Naive thymus-derived CD8-positive, alpha-beta T cell (primary cell): ENCODE data around the gene ALPL. TPM values are rescaled to one million over a fixed set of nuclear protein-coding genes. Genes with fewer than 3 reads are reported as not detected.

Source experiments
- ATAC-seq, 2 donors: fragments of 150-1000 bp; cut with Tn5 transposase in 1 of 2; sonication (Bioruptor Pico), chemical (Tn5 transposase) in 1 of 2; 1 replicate in 1 of 2; 2 replicates in 1 of 2; pipeline ENCODE4 v1.10.0; 2021; ENCODE audit warnings: mild to moderate bottlenecking in 2 of 2, moderate library complexity in 2 of 2
- POLR2A ChIA-PET: fragments of 350-600 bp; sonication (Branson Sonifier 250); formaldehyde crosslinking; loops from one replicate; lab custom pipeline; 2021; ENCODE audit warnings: antibody characterized with exemption; lab: Charles Lee
- DNase-seq, 10 donors: peaks; one replicate each; pipeline versions ENCODE4 v3.0.0 to v3.0.0-alpha.2; 2020 to 2022
- H3K27ac Mint-ChIP-seq, 10 donors: one replicate each; pipeline ENCODE4 v1.8.0; 2020 to 2022; ENCODE audit warnings: mild to moderate bottlenecking in 10 of 10, mixed read lengths in 10 of 10, moderate library complexity in 4 of 10, inconsistent platforms in 1 of 10
- H3K27me3 Mint-ChIP-seq, 5 donors: one replicate each; pipeline ENCODE4 v1.8.0; 2021 to 2022; ENCODE audit warnings: mixed read lengths in 5 of 5
- H3K36me3 Mint-ChIP-seq, 3 donors: one replicate each; pipeline ENCODE4 v1.8.0; 2020 to 2022; ENCODE audit warnings: mixed read lengths in 3 of 3, mild to moderate bottlenecking in 2 of 3, inconsistent platforms in 1 of 3
- H3K4me1 Mint-ChIP-seq, 4 donors: one replicate each; pipeline ENCODE4 v1.8.0; 2021 to 2022; ENCODE audit warnings: mixed read lengths in 4 of 4
- H3K4me3 Mint-ChIP-seq, 10 donors: one replicate each; pipeline ENCODE4 v1.8.0; 2020 to 2022; ENCODE audit warnings: mild to moderate bottlenecking in 10 of 10, mixed read lengths in 10 of 10, moderate library complexity in 6 of 10, inconsistent platforms in 1 of 10
- H3K9me3 Mint-ChIP-seq, 9 donors: one replicate each; pipeline ENCODE4 v1.8.0; 2020 to 2022; ENCODE audit warnings: mixed read lengths in 9 of 9, mild to moderate bottlenecking in 3 of 9, inconsistent platforms in 1 of 9, moderate library complexity in 1 of 9
- polyA plus RNA-seq, 3 donors: library from polyadenylated mRNA; unstranded; fragments of 300-500 nt; fragmentation: Illumina TruSeq; gene quantifications; one replicate each; pipeline ENCODE4 v1.2.3, GENCODE V29; 2021
- total RNA-seq, 8 experiments: library from RNA in 2 of 8; stranded (reverse) in 2 of 8; gene quantifications; one replicate each; pipeline ENCODE4 v1.2.3 and lab custom pipeline; 2021 to 2026

ALPL gene
- total and polyA plus RNA-seq, 5 experiments from 2014 or later: not detected

DNA sequence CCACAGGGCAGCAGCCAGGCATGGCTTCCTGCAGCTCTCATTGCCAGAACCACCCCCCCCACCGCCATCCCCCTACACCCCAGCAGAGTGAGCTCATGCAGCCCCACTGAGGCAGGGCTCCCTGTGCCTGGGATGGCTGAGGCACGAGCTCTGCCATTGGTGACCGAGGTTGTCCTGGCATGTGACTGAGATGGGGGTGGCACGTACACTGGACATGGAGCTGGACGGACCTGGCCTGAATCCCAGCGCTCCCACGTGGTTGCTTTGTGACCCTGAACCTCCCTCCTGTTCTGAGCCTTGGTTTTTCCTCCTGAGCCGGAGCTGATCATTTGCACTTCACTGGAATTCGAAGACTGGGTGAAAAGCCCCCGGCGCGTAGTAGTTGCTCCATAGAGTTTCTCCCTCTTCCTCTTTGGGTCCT is 28.3 kb downstream of the ALPL start:
- H3K36me3 Mint-ChIP-seq: no peaks in the 10 kb centered on the region
- H3K4me1 Mint-ChIP-seq: no peaks in the 10 kb centered on the region
- DNase-seq: no peak
- H3K27ac Mint-ChIP-seq: no peak overlapping the region
- POLR2A ChIA-PET: no interaction called here
- peaks cover 20 to 52% (median 26%) of the 10 kb centered on the region in 5 donors for H3K27me3 Mint-ChIP-seq
- H3K4me3 Mint-ChIP-seq: no peak overlapping the region
- no peaks in the 10 kb centered on the region for H3K9me3 Mint-ChIP-seq
- no peak for ATAC-seq

DNA sequence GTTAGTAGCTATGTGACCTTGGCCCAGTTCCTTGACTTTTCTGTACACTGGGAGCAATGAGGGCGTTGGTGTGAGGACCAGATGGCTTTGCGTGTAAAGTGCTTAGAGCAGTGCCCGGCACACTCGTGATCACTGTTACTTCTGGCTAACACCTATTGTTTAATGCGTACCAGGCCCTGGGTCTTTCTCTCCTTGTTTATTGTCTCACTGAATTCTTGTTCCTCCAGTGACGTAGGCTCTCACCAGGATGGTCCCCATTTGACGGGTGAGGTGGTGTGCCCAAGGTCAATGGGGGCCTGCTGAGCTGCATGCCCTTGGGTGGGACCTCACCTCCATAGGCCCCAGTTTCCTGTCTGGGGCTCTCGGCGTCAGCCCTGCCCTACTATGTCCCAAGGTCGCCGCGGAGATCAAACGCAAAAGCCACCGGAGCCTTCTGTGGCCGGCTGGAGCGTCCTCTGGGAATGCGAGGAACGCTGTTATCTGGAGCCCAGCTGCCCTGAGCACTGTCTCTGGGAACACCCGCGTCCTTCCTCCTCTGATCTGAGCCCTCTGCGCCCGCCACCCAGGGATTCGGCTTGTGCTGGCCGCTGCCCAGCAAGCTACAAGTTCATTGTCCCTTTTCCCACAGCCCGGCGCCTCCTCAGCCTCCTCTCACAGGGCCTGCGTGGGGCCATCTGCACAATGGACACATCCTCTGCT is 28.9 kb downstream of the ALPL start:
- DNase-seq: no peak
- Mint-ChIP-seq H3K27me3 (peaks cover 18 to 46% (median 23%) of the 10 kb centered on the region in 5 donors), H3K4me1 (no peaks in the 10 kb centered on the region), H3K4me3 (no peak overlapping the region), H3K36me3 (no peaks in the 10 kb centered on the region), H3K27ac (no peak overlapping the region), H3K9me3 (no peaks in the 10 kb centered on the region)
- POLR2A ChIA-PET: no interaction called here
- no peak for ATAC-seq

DNA sequence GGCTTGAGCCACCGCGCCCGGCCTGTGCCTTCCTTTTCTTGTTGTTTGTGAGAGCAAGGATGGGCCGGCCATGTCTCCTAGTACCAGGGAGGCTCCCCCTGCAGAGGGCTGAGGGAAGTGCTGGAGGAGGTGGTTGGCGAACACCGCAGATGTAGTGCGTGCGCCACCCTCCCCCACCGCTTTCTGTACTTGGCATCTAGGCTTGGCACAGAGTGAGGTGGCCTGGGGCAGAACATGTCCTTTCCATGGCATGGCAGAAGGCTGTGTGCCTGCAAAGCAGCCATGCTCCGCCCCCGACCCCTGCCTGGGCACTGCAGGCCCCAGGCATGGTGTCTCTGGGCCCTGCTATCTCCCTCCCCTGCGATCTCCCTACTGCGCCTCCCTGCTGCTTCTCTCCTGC is 30.7 kb downstream of the ALPL start:
- POLR2A ChIA-PET: no interaction called here
- H3K27me3 Mint-ChIP-seq: peaks cover 15 to 39% (median 21%) of the 10 kb centered on the region in 5 donors
- H3K9me3 Mint-ChIP-seq: no peaks in the 10 kb centered on the region
- H3K36me3 Mint-ChIP-seq: no peaks in the 10 kb centered on the region
- H3K4me1 Mint-ChIP-seq: no peaks in the 10 kb centered on the region
- DNase-seq (no peak), ATAC-seq (no peak)
- no peak overlapping the region for H3K4me3 Mint-ChIP-seq
- H3K27ac Mint-ChIP-seq: no peak overlapping the region

DNA sequence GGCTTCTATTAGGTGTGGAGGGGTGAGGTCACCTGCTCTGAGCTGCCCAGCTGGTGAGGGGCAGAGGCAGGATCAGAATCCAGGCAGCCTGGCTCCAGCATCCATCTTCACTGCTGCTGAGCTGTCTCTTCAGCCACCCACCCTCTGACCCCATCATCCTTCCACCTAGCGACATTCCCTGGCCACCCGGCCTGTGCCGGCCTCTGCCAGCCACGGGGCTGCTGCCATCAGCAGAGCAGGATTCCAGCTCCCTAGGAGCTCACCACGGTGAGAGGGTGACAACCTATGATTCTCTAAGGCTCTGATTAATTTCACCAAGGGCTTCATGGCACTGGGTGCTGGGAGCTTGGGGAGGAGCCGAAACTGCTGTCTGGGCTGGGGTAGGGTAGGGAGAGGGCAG is 32.1 kb downstream of the ALPL start:
- POLR2A ChIA-PET: no interaction called here
- DNase-seq (no peak), ATAC-seq (no peak)
- Mint-ChIP-seq H3K4me3 (no peak overlapping the region), H3K27ac (no peak overlapping the region), H3K36me3 (no peaks in the 10 kb centered on the region), H3K9me3 (no peaks in the 10 kb centered on the region), H3K27me3 (peaks cover 14 to 39% (median 18%) of the 10 kb centered on the region in 5 donors), H3K4me1 (no peaks in the 10 kb centered on the region)

DNA sequence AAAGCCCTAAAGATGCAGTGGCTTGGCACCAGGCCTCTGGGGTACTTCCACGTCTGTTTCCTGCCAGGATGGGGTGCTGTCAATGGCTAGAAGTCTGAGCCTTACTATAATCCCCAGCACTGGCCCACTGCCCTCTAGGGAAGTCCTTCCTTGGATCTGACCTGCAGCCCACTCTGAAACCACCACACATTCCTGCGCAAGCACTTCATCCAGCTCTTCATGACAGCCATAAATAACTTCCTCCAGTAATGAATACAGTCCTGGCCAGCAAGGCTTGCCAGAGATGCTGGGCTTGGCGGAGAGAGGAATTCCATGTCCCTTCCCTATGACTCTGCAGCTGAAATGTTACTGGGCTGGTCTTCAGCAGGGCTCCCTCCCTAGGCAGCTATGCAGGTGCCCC is 32.6 kb downstream of the ALPL start:
- Mint-ChIP-seq H3K4me1 (no peaks in the 10 kb centered on the region), H3K27ac (peak overlapping the region in 1 of 10 donors; percentile 81), H3K27me3 (peaks cover 14 to 39% (median 18%) of the 10 kb centered on the region in 5 donors), H3K9me3 (no peaks in the 10 kb centered on the region), H3K4me3 (no peak overlapping the region), H3K36me3 (no peaks in the 10 kb centered on the region)
- POLR2A ChIA-PET: no interaction called here
- no peak for ATAC-seq
- DNase-seq: no peak

DNA sequence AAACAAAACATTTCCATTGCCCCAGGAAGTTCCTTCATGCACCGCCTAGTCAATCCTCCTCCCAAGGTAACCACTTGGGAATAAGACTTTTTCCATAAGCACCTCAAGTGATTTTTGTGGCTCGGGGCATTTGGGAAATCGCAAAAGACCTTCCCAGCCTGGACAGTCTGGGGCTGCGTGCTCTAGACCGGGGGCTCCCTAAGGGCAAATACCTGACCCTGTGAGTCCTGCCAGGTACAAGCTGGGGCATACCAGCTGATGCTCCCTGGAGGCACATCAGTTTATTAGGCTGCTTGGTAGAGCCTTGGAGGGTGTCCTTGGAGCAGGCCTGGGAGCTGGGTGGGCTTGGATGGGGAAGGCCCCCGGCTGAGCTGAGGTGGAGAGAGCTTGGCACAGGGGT is 34.4 kb downstream of the ALPL start:
- Mint-ChIP-seq H3K36me3 (no peaks in the 10 kb centered on the region), H3K9me3 (no peaks in the 10 kb centered on the region), H3K4me3 (no peak overlapping the region), H3K27me3 (peaks cover 11 to 29% (median 11%) of the 10 kb centered on the region in 5 donors), H3K27ac (no peak overlapping the region), H3K4me1 (no peaks in the 10 kb centered on the region)
- POLR2A ChIA-PET: no interaction called here
- no peak for ATAC-seq
- DNase-seq: no peak

DNA sequence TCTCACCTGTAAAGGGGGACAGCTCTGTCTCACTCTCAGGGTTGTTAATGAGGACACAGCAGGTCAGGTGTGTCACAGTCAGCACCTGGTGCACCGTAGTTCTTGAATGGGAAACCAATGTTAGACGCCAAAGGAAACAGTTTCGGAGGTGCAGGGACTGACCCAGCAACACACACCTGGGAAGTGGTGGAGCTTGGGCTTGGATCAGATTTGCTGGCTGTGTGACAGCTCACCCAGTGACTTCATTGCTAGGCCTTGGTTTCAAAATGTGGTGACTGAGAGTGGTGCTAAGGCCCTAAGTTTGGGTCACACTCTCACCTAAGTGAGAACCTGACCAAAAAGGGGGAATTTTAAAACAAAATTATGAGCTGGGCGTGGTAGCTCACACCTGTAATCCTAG is 34.9 kb downstream of the ALPL start:
- no peak overlapping the region for H3K4me3 Mint-ChIP-seq
- ATAC-seq (no peak), DNase-seq (no peak)
- no peaks in the 10 kb centered on the region for H3K9me3 Mint-ChIP-seq
- no peaks in the 10 kb centered on the region for H3K36me3 Mint-ChIP-seq
- no peaks in the 10 kb centered on the region for H3K4me1 Mint-ChIP-seq
- no peak overlapping the region for H3K27ac Mint-ChIP-seq
- POLR2A ChIA-PET: no interaction called here
- peaks cover 7 to 28% (median 11%) of the 10 kb centered on the region in 5 donors for H3K27me3 Mint-ChIP-seq

DNA sequence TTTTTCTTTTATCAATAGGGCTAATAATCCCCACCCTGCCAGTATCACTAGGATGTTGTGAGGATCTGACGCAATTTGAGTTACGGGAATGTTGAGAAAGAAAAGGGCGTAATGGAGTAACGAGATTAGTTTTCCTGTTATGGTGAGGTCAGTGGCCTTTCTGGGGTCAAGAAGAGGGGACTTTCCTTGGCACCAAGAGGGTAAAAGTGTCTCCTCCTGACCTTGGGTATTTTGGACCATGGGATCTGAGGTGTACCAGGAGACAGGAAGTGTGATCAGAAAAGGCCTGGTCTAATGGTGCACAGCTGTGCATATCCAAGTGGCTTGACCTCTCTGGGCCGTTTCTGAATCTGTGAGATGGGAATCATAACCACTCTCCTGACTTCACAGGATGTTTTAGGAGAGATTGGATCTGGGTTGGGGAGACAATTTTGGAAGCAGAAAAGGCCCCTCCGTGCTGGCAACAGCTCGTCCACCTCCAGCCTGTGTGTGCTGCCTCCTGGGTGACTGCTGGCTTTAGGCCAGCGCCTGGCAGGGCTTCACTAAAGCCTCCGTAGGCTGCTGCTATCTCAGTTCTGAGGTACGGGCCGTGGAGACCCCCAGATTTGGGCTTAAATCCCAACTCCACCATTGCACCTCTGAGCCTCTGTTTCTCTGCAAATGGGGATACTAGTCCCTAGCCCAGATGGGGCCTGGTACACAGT is 37.1 kb downstream of the ALPL start:
- Mint-ChIP-seq H3K27me3 (peaks cover 0 to 15% (median 8%) of the 10 kb centered on the region in 5 donors), H3K4me3 (no peak overlapping the region), H3K36me3 (no peaks in the 10 kb centered on the region), H3K27ac (no peak overlapping the region), H3K9me3 (no peaks in the 10 kb centered on the region), H3K4me1 (no peaks in the 10 kb centered on the region)
- ATAC-seq (no peak), DNase-seq (no peak)
- POLR2A ChIA-PET: no interaction called here

DNA sequence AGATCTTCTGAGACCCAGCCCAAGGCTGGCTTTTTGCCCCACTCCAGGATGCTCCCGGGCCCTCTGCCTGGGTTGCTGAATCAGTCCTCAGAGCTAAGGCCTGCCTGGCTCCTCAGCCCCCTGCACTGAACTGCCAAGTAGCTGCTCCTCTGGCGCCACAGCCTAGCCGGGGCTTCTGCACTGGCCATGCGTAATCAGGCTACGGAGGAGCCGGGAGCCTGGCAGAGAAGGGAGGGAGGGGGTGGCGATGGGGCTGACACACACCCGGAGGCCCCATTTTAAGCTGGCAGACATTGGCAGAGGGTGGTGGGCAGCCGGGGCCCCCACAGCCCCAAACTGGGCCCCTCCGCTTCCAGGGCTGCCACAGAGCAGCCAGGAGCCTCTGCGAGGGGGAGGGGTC is 38.7 kb downstream of the ALPL start:
- POLR2A ChIA-PET: no interaction called here
- DNase-seq: no peak
- H3K27ac Mint-ChIP-seq: peak overlapping the region in 1 of 10 donors; percentile 48
- H3K36me3 Mint-ChIP-seq: no peaks in the 10 kb centered on the region
- H3K4me1 Mint-ChIP-seq: peaks cover 0 to 2% (median 0%) of the 10 kb centered on the region in 4 donors
- H3K27me3 Mint-ChIP-seq: peaks cover 0 to 11% (median 4%) of the 10 kb centered on the region in 5 donors
- no peak overlapping the region for H3K4me3 Mint-ChIP-seq
- H3K9me3 Mint-ChIP-seq: no peaks in the 10 kb centered on the region
- ATAC-seq: no peak

DNA sequence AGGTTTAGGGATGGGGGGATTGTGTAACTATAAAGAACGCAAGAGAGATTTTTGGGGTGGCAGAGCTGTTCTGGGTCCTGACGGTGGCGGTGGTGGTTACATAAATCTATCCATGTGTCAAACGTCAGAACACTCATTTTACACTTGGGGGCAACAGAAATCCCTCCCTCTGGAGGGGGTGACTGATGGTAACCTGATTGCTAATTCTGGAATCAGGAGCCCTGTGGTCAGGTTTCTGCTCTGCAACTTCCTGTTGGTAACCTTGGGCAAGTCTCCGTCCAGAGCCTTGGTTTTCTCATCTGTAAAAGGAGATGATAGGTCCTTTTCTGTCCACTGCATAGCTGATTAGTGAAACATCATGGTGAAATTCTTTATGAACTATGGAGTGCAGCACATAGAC is 40.9 kb downstream of the ALPL start:
- ATAC-seq (no peak), DNase-seq (no peak)
- no peaks in the 10 kb centered on the region for H3K9me3 Mint-ChIP-seq
- peaks cover 5 to 20% (median 8%) of the 10 kb centered on the region in 5 donors for H3K27me3 Mint-ChIP-seq
- no peak overlapping the region for H3K4me3 Mint-ChIP-seq
- peak overlapping the region in 1 of 10 donors; percentile 35 for H3K27ac Mint-ChIP-seq
- H3K4me1 Mint-ChIP-seq: peaks cover 0 to 5% (median 0%) of the 10 kb centered on the region in 4 donors
- POLR2A ChIA-PET: no interaction called here
- H3K36me3 Mint-ChIP-seq: no peaks in the 10 kb centered on the region

DNA sequence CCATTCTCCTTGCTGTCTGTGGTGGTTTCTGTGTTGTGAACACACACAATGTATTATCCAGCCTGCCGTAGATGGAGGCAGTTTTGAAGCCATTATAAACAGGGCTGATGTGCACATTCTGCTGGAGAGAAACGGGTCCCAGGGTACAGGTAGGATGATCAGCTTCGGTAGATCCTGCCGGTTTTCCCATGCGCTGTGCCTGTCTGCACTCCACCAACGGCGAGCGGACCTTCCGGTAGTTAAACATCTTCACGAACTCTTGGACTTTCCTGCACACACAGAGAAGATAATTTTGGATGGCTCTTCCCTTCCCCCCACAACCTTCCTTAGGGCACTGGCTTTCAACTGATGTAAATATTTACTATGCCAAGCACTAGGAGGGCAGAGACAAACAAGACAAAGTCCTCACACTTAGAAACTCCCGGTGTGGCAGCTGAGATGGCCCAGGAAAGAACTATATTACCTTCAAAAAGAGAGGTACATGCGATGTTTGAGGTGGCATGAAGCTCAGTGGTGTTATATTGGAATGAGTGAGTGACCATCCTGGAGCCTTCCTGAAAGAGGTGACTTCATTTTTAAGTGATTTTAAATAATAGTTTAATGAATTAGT is 41.7 kb downstream of the ALPL start:
- POLR2A ChIA-PET: no interaction called here
- H3K27ac Mint-ChIP-seq: no peak overlapping the region
- H3K36me3 Mint-ChIP-seq: no peaks in the 10 kb centered on the region
- no peak for DNase-seq
- H3K4me3 Mint-ChIP-seq: no peak overlapping the region
- H3K4me1 Mint-ChIP-seq: peaks cover 0 to 5% (median 0%) of the 10 kb centered on the region in 4 donors
- H3K9me3 Mint-ChIP-seq: peaks cover 0 to 3% (median 0%) of the 10 kb centered on the region in 9 donors
- peaks cover 5 to 28% (median 16%) of the 10 kb centered on the region in 5 donors for H3K27me3 Mint-ChIP-seq
- ATAC-seq: no peak

DNA sequence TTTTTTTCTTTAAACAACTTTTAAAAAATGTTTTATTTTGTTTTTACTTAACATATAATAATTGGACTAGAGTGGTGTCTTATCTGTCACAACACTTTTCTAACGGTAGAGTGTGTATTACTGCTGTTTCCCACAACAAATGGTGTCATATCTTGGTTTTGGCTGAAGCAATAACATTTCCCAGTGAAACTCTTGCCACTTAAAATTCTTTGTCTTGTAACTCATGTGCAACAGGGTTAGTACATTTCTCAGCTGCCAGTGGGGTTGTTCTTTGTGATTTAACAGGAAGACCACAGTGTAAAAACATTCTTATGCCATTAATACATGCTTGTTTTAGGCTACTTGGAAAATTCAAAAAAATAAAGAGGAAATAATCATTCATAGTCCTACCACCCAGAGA is 43.5 kb downstream of the ALPL start:
- H3K27ac Mint-ChIP-seq: no peak overlapping the region
- no peaks in the 10 kb centered on the region for H3K36me3 Mint-ChIP-seq
- H3K4me1 Mint-ChIP-seq: peaks cover 0 to 5% (median under 1%) of the 10 kb centered on the region in 4 donors
- POLR2A ChIA-PET: no interaction called here
- peaks cover 6 to 37% (median 27%) of the 10 kb centered on the region in 5 donors for H3K27me3 Mint-ChIP-seq
- H3K4me3 Mint-ChIP-seq: no peak overlapping the region
- ATAC-seq: no peak
- H3K9me3 Mint-ChIP-seq: peaks cover 0 to 3% (median 0%) of the 10 kb centered on the region in 9 donors
- no peak for DNase-seq
